ENCODE results near the gene DLK1. TPM values are rescaled to one million over a fixed set of nuclear protein-coding genes. Genes with fewer than 3 reads are reported as not detected.

DLK1 gene
- total RNA-seq, 1 donor from 2014 or later, result not detected

DNA sequence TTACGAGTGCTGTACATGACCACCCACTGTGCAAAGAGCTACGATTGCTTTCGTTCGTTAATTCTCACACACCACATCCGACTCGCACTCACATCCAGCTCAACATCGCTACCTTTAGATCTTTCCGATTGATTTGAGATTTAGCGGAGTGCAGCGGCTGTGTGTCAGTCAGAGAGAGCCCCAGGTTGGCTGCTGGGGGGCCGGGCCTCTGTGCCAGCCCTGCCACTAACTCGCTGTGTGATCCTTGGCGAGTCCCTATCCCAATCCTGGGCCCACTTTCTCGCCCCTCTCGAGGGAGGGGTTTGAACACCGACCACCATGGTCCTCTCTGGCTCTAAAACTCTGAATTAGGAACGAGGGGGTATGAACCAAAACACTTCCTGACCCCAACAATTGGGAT is 8.6 kb downstream of the DLK1 start:
- no peak for DNase-seq (ENCODE audit: low spot score)
- Mint-ChIP-seq H3K27ac (no peak overlapping the region), H3K4me1 (ENCODE audit: low read depth) (no peaks in the 10 kb centered on the region), H3K9me3 (no peaks in the 10 kb centered on the region), H3K27me3 (ENCODE audit: insufficient read depth) (no peaks in the 10 kb centered on the region), H3K36me3 (ENCODE audit: low read depth) (no peaks in the 10 kb centered on the region), H3K4me3 (no peak overlapping the region)
- intact Hi-C loops (cut with micrococcal nuclease), result no loop called here

DNA sequence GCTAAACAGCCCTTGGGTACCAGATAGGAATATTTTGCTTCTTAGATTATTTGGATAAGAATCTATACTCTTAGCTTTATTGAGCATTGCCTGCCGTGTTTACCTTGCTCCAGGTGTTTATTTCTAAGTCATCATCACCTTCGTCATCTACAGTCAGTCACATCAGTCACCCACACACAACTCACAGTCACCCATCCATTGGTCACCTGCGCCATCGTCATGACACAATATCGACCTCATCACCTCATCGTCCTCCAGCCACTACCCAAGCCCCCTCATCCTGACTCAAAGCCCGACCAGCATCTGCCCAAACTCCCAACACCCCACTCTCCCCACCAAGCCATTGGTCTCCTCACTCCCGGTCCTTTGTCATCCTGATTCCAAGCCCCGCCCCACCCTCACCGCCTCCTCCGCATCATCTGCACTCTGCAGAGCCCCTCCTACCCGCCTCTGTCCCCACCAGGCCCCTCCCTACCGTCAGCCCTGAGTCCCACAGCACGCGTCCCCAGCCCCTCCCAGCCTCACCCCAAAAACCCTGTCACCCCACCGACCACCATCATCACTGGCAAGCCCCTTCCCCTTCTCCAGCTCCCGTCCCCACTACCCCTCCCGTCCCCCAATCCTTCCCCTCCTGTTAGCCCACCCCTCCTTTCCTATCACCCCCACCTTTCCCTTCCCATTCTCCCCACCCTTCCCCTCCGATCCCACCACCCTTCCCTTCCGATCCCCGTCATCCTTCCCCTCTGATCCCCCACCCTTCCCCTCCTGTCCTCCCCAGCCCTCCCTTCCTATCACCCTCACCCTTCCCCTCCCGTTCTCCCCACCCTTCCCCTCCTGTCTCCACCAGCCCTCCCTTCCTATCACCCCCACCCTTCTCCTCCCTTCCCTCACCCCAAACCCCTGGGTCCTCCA is 9.8 kb downstream of the DLK1 start:
- Mint-ChIP-seq H3K27me3 (ENCODE audit: insufficient read depth) (no peaks in the 10 kb centered on the region), H3K27ac (no peak overlapping the region), H3K4me1 (ENCODE audit: low read depth) (no peaks in the 10 kb centered on the region), H3K36me3 (ENCODE audit: low read depth) (no peaks in the 10 kb centered on the region), H3K9me3 (no peaks in the 10 kb centered on the region), H3K4me3 (no peak overlapping the region)
- DNase-seq (ENCODE audit: low spot score), result no peak
- intact Hi-C loops (cut with micrococcal nuclease), result no loop called here

- no peaks in the 10 kb centered on the region for H3K9me3 Mint-ChIP-seq
- intact Hi-C loops (cut with micrococcal nuclease), result no loop called here
- H3K4me3 Mint-ChIP-seq, result no peak overlapping the region
- no peaks in the 10 kb centered on the region for H3K36me3 Mint-ChIP-seq (ENCODE audit: low read depth)
- no peak overlapping the region for H3K27ac Mint-ChIP-seq
- H3K27me3 Mint-ChIP-seq (ENCODE audit: insufficient read depth), result no peaks in the 10 kb centered on the region
- H3K4me1 Mint-ChIP-seq (ENCODE audit: low read depth), result no peaks in the 10 kb centered on the region
- DNase-seq (ENCODE audit: low spot score), result no peak
Measured at GRCh38 chr14:100737526-100737925, 10.8 kb downstream of the DLK1 start.

- DNase-seq (ENCODE audit: low spot score), result no peak
- Mint-ChIP-seq H3K36me3 (ENCODE audit: low read depth) (no peaks in the 10 kb centered on the region), H3K27me3 (ENCODE audit: insufficient read depth) (no peaks in the 10 kb centered on the region), H3K9me3 (no peaks in the 10 kb centered on the region), H3K4me3 (no peak overlapping the region), H3K27ac (no peak overlapping the region), H3K4me1 (ENCODE audit: low read depth) (no peaks in the 10 kb centered on the region)
- intact Hi-C loops (cut with micrococcal nuclease), result no loop called here
Measured at GRCh38 chr14:100738269-100738691, 11.6 kb downstream of the DLK1 start.

DNA sequence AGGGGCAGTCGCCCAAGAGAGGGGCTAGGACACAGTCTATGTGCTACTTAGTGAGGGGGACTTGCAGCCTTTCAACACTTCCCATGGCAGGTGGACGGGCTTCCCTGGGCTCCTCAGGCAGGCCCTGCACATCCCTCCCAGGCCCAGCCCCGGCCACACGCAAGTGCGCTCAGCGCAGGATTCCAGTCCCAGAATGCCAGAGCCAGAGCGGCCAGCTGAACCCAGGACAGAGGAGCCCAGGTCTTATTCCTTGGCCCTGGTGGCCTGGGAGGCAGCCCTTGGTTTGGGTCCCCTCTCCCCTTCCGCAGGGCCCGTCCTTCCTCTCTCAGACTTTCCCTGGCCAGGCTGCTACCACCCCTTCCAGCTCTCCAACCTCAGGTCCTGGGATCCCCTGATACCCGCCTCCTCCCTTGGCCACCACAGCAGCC is 12.0 kb downstream of the DLK1 start:
- no peaks in the 10 kb centered on the region for H3K36me3 Mint-ChIP-seq (ENCODE audit: low read depth)
- no peaks in the 10 kb centered on the region for H3K9me3 Mint-ChIP-seq
- no peak for DNase-seq (ENCODE audit: low spot score)
- no peak overlapping the region for H3K27ac Mint-ChIP-seq
- H3K4me1 Mint-ChIP-seq (ENCODE audit: low read depth), result no peaks in the 10 kb centered on the region
- no peaks in the 10 kb centered on the region for H3K27me3 Mint-ChIP-seq (ENCODE audit: insufficient read depth)
- H3K4me3 Mint-ChIP-seq, result no peak overlapping the region
- intact Hi-C loops (cut with micrococcal nuclease), result no loop called here

DNA sequence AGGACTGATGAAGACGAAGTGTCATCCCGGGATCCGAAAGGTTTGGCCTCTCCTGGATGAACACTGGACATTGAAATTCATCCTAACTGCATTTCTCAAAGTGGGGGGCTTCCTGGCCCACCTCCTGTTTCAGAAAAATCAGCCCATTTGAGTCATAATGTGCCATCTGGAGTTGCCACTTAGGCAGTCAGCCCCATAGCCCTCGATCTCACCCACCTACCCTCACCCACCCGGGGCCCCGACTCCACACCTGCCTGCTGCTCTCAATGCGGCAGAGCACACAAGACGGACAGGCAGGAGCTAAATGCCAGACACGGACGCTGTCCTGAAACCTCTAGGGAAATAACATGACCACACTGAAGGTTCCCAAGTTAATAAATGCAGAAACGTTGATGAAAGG is 12.6 kb downstream of the DLK1 start:
- H3K36me3 Mint-ChIP-seq (ENCODE audit: low read depth), result no peaks in the 10 kb centered on the region
- H3K4me1 Mint-ChIP-seq (ENCODE audit: low read depth), result no peaks in the 10 kb centered on the region
- no peak for DNase-seq (ENCODE audit: low spot score)
- no peaks in the 10 kb centered on the region for H3K27me3 Mint-ChIP-seq (ENCODE audit: insufficient read depth)
- H3K27ac Mint-ChIP-seq, result no peak overlapping the region
- intact Hi-C loops (cut with micrococcal nuclease), result no loop called here
- no peaks in the 10 kb centered on the region for H3K9me3 Mint-ChIP-seq
- no peak overlapping the region for H3K4me3 Mint-ChIP-seq

DNA sequence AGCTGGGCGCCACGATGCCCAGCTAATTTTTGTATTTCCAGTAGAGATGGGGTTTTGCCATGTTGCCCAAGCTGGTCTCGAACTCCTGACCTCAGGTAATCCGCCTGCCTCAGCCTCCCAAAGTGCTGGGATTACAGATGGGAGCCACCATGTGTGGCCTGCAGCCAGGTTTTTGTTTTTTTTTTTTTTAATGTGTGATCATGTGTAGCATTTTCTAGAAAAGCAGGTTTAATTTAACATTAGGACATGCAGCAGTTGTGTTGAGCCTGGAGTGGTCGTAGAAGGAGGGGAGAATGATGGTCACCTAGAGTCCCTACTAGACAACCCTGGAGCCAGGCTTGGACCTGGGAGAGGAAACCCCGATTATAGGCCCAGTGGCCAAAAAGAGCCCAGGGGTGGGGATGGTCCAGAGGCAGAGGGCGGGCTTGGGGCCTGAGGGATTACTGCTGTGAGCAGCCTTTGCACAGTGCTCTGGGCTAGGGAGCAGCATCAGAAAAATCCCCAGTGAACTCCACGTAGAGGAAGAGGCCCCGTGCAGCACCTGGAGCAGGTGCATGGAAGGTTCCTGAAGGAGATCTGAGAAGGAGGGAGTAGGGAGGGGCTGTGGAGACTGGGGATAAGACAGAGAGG is 13.6 kb downstream of the DLK1 start:
- Mint-ChIP-seq H3K9me3 (no peaks in the 10 kb centered on the region), H3K36me3 (ENCODE audit: low read depth) (no peaks in the 10 kb centered on the region), H3K4me3 (no peak overlapping the region), H3K4me1 (ENCODE audit: low read depth) (no peaks in the 10 kb centered on the region), H3K27me3 (ENCODE audit: insufficient read depth) (no peaks in the 10 kb centered on the region), H3K27ac (no peak overlapping the region)
- intact Hi-C loops (cut with micrococcal nuclease), result no loop called here
- no peak for DNase-seq (ENCODE audit: low spot score)

DNA sequence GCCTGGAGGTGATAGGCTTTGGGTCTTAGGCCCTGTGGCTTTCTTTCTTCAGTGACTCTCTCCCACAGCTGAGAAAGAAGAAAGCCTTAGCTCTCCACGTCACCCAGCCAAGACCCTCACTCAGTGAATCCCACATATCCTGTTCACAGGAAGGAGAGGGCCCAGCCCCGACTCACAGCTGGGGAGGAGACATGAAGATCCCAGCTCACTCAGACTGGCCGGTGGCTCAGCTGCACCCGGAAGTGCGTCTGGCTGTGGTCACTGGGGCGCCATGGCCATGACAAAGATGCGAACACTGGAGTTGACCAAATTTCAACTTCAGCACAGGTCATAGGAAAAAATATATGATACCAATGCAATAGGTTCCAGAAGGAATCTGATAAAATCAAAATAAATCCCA is 14.2 kb downstream of the DLK1 start:
- H3K4me3 Mint-ChIP-seq, result no peak overlapping the region
- intact Hi-C loops (cut with micrococcal nuclease), result no loop called here
- H3K36me3 Mint-ChIP-seq (ENCODE audit: low read depth), result no peaks in the 10 kb centered on the region
- DNase-seq (ENCODE audit: low spot score), result no peak
- no peaks in the 10 kb centered on the region for H3K4me1 Mint-ChIP-seq (ENCODE audit: low read depth)
- no peak overlapping the region for H3K27ac Mint-ChIP-seq
- no peaks in the 10 kb centered on the region for H3K9me3 Mint-ChIP-seq
- no peaks in the 10 kb centered on the region for H3K27me3 Mint-ChIP-seq (ENCODE audit: insufficient read depth)

GRCh38 chr14:100741966-100742365 is 15.3 kb downstream of the DLK1 start:
- H3K27ac Mint-ChIP-seq, result no peak overlapping the region
- H3K36me3 Mint-ChIP-seq (ENCODE audit: low read depth), result no peaks in the 10 kb centered on the region
- no peaks in the 10 kb centered on the region for H3K27me3 Mint-ChIP-seq (ENCODE audit: insufficient read depth)
- no peaks in the 10 kb centered on the region for H3K9me3 Mint-ChIP-seq
- no peak overlapping the region for H3K4me3 Mint-ChIP-seq
- DNase-seq (ENCODE audit: low spot score), result no peak
- intact Hi-C loops (cut with micrococcal nuclease), result no loop called here
- no peaks in the 10 kb centered on the region for H3K4me1 Mint-ChIP-seq (ENCODE audit: low read depth)

DNA sequence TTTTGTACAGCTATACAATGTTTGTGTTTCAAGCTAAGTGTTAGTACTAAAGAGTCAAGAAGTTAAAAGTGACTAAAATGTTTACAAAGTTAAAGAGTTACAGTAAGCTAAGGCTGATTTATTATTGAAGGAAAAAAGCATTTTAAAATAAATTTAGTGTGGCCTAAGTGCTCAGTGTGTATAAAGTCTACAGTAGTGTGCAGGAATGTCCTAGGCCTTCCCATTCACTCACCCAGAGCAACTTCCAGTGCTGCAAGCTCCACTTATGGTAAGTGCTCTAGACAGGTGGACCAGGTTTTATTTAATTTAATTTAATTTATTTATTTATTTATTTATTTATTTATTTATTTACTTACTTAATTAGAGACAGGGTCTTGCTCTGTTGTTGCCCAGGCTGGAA is 19.6 kb downstream of the DLK1 start:
- intact Hi-C loops (cut with micrococcal nuclease), result no loop called here
- Mint-ChIP-seq H3K36me3 (ENCODE audit: low read depth) (no peaks in the 10 kb centered on the region), H3K4me1 (ENCODE audit: low read depth) (no peaks in the 10 kb centered on the region), H3K27ac (no peak overlapping the region), H3K4me3 (no peak overlapping the region), H3K9me3 (no peaks in the 10 kb centered on the region), H3K27me3 (ENCODE audit: insufficient read depth) (peaks cover 3% of the 10 kb centered on the region)
- no peak for DNase-seq (ENCODE audit: low spot score)

DNA sequence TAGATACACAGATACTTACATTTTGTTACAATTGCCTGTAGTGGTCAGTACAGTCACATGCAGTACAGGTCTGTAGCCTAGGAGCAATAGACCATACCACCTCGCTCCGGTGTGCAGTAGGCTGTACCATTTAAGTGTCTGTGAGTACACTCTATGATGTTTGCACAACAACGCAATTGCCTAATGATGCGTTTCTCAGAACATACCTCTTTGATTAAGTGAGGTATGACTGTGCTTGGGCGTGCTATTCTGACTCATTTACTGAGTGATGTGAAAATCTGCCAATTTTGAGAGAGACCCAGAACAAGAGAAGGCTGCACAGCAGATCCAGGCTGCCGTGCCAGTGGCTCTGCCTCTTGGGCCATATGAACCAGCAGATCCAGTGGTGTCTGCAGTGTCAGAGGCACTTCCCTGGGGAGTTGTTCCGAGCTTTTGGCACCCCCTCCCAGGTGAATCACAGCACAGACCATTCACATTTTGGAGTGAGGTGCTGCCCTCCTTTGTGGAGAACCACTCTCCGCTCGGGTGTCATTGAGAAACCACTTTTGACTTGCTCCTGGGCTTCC is 20.4 kb downstream of the DLK1 start:
- intact Hi-C loops (cut with micrococcal nuclease), result no loop called here
- Mint-ChIP-seq H3K4me3 (no peak overlapping the region), H3K27me3 (ENCODE audit: insufficient read depth) (peaks cover 3% of the 10 kb centered on the region), H3K27ac (no peak overlapping the region), H3K36me3 (ENCODE audit: low read depth) (no peaks in the 10 kb centered on the region), H3K9me3 (no peaks in the 10 kb centered on the region), H3K4me1 (ENCODE audit: low read depth) (no peaks in the 10 kb centered on the region)
- no peak for DNase-seq (ENCODE audit: low spot score)

GRCh38 chr14:100747736-100748135 is 21.0 kb downstream of the DLK1 start:
- intact Hi-C loops (cut with micrococcal nuclease), result no loop called here
- no peaks in the 10 kb centered on the region for H3K36me3 Mint-ChIP-seq (ENCODE audit: low read depth)
- H3K4me3 Mint-ChIP-seq, result no peak overlapping the region
- no peaks in the 10 kb centered on the region for H3K4me1 Mint-ChIP-seq (ENCODE audit: low read depth)
- H3K27me3 Mint-ChIP-seq (ENCODE audit: insufficient read depth), result peaks cover 3% of the 10 kb centered on the region
- no peak overlapping the region for H3K27ac Mint-ChIP-seq
- H3K9me3 Mint-ChIP-seq, result no peaks in the 10 kb centered on the region
- DNase-seq (ENCODE audit: low spot score), result no peak

DNA sequence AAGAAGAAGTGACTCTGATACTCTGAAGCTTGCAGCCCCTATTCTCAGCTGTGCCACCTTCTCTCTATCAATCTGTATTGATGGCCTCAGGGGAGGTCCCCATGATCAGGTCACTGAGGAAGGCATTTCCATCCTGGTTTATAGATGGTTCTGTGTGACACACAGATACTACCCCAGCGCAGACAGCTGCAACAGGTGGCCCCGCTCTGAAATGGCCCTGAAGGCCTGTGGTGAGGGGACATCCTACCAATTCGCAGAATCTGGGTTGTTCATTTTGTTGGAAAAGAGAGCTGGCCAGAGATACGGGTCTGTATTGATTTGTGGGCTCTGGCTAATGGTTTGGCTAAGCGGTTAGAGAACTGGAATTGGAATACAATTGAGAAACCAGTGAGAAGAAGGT is 21.7 kb downstream of the DLK1 start:
- H3K27me3 Mint-ChIP-seq (ENCODE audit: insufficient read depth), result peaks cover 3% of the 10 kb centered on the region
- H3K27ac Mint-ChIP-seq, result no peak overlapping the region
- no peaks in the 10 kb centered on the region for H3K9me3 Mint-ChIP-seq
- H3K4me3 Mint-ChIP-seq, result no peak overlapping the region
- H3K4me1 Mint-ChIP-seq (ENCODE audit: low read depth), result no peaks in the 10 kb centered on the region
- no peak for DNase-seq (ENCODE audit: low spot score)
- intact Hi-C loops (cut with micrococcal nuclease), result no loop called here
- H3K36me3 Mint-ChIP-seq (ENCODE audit: low read depth), result no peaks in the 10 kb centered on the region
